ENCODE results near the gene SLC24A4. TPM values are rescaled to one million over a fixed set of nuclear protein-coding genes. Genes with fewer than 3 reads are reported as not detected.
A peak's percentile ranks its signal among the peaks of the same experiment; 100 is the strongest.

Gene SLC24A4
- polyA plus RNA-seq, 5 donors: 0.28 to 0.45 (median 0.33) TPM

GRCh38 chr14:92475451-92476187 lies 152.7 kb downstream of the SLC24A4 start:
- peak; percentile 33 to 48 for DNase-seq

- DNase-seq: no peak
Observed at GRCh38 chr14:92480856-92481255, 157.9 kb downstream of the SLC24A4 start.

- no peak for DNase-seq
Observed at GRCh38 chr14:92481386-92481785, 158.4 kb downstream of the SLC24A4 start.

- no peak for DNase-seq
Observed at GRCh38 chr14:92481811-92482555, 159.0 kb downstream of the SLC24A4 start.

- no peak for DNase-seq
Observed at GRCh38 chr14:92482621-92483319, 159.8 kb downstream of the SLC24A4 start.

- no peak for DNase-seq
Observed at GRCh38 chr14:92484132-92484823, 161.3 kb downstream of the SLC24A4 start.

GRCh38 chr14:92486881-92487280 lies 163.9 kb downstream of the SLC24A4 start:
- no peak for DNase-seq

GRCh38 chr14:92487513-92488133 lies 164.7 kb downstream of the SLC24A4 start:
- DNase-seq: no peak

- no peak for DNase-seq
Observed at GRCh38 chr14:92489394-92490238, 166.7 kb downstream of the SLC24A4 start.

GRCh38 chr14:92490239-92490959 lies 167.4 kb downstream of the SLC24A4 start:
- no peak for DNase-seq

- DNase-seq: no peak
Observed at GRCh38 chr14:92491782-92492181, 168.8 kb downstream of the SLC24A4 start.

- DNase-seq: no peak
Observed at GRCh38 chr14:92492258-92492657, 169.3 kb downstream of the SLC24A4 start.

- DNase-seq: no peak
Observed at GRCh38 chr14:92493024-92493423, 170.1 kb downstream of the SLC24A4 start.

- DNase-seq: no peak
Observed at GRCh38 chr14:92493492-92493891, 170.5 kb downstream of the SLC24A4 start.

- no peak for DNase-seq
Observed at GRCh38 chr14:92494512-92494911, 171.5 kb downstream of the SLC24A4 start.

- no peak for DNase-seq
Observed at GRCh38 chr14:92495027-92495426, 172.1 kb downstream of the SLC24A4 start.

GRCh38 chr14:92496191-92496857 lies 173.4 kb downstream of the SLC24A4 start:
- no peak for DNase-seq

GRCh38 chr14:92497391-92497790 lies 174.4 kb downstream of the SLC24A4 start:
- DNase-seq: no peak

- DNase-seq: no peak
Observed at GRCh38 chr14:92499234-92499633, 176.3 kb downstream of the SLC24A4 start.
